Measurements from ENCODE around the gene HOXC9.

The HOXC9 gene

GRCh38 chr12:53976823-53977595 is 23.0 kb upstream of the HOXC9 start:
- DNase-seq = no peak

- DNase-seq = no peak
Measured at GRCh38 chr12:53977596-53978445, 22.1 kb upstream of the HOXC9 start.

DNA sequence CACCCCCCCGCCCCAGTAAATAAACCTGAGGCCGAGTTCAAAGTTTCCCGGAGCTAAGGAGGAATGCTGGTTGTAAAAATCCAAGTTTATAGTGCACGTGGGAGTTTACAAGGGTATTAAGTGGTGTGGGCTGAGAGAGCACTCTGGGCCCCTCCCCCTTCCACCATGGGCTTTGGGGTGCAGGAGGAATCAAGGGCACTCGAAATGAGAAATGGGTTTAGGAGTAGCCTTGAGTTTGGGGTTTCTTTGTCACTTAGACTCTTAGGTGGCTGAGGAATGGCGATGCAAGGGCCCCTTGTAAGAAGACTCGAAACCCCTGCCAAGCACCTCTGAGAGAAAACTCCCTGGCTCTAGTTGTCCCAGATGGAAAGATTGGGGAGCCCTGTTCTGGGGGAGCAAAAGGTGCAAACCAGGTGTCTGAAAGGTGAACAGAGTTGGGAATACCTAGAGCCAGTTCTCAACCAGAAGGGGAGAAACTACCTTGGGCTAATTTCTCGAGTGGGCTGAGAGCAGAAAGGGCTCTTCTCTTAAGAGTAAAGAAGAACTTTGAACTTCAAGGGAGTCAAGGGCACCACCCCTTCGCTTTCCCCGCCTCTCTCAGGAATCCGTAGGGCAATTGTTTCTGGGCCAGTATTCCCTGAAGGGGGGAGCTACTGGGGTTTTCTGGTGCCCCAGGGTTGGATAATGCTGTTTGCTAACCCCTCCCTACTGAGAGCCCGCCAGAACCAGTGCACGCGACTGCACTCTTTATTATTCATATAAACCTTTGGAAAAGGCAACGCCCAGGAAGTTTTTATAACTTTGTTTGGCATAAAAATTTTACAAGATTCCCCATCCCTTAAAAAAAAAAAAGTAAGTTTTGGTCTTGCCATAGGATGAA is 21.2 kb upstream of the HOXC9 start:
- no peak for DNase-seq

- DNase-seq = no peak
Measured at GRCh38 chr12:53980104-53980801, 19.7 kb upstream of the HOXC9 start.

- no peak for DNase-seq
Measured at GRCh38 chr12:53980802-53981496, 19.0 kb upstream of the HOXC9 start.

DNA sequence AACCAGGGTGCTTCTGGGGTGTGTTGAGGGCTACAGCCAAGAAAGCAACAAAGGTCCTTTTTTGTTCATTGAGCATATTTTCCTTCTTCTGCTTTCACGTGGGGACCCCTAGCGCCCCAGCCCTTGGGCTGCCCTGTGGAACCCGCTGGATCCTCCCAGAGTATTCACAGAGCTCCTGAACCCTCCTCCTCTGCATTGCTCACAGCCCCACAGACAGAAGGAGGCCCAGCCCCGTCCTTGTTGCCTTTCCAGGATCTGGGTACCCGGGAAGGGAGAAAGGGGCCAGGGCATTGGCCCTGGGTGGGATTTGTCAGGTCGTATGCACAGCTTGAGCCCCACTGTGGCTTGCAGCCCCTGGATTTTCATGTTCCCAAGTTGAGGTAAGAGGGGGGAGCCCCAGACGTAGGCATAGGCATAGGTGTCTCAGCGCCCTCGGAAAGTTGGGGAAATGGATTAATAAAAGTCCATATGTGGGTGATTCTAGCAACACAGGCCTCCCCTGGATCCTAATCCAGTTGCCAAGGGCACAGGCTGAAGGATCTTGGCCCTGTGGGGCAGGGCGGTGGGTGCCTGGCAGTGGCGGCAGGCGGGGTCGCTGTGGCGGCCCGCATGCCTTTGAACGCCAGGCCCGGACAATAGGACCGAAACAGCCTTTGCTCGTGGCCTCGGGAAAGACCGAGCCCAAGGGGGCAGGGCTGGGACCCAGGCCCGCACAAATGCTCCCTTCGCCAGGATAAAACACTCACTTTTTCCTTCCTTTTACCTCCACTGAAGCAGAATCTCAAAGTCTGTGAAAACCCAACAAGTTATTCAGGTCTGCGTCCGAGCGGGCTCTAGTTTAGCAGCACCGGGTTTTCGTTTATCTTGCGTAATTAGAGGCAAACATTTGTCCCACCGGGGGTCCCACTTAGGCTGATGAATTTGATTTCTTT is 18.1 kb upstream of the HOXC9 start:
- no peak for DNase-seq

GRCh38 chr12:53982648-53983567 is 17.1 kb upstream of the HOXC9 start:
- DNase-seq = no peak

DNA sequence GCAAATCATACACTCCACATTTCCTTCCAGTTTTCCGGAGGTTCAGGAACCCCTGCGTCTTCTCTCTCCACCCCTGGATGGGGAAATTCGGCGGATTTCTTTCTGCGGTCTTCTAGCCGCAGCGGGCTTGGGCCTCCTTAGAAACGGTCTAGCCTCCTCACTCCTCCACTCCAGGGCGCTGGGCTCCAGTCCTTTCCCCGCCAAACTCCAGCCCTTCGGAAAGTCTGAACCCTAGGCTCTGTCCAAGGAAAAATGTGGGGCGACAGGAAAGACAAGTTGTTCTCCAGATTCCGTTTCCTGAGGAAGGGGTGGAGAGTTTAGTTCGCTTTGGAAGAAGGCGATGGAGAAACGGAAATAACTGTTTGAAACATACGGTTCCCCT is 16.4 kb upstream of the HOXC9 start:
- DNase-seq = no peak

- DNase-seq = no peak
Measured at GRCh38 chr12:53983950-53984572, 15.9 kb upstream of the HOXC9 start.

- DNase-seq = peak; percentile 84
Measured at GRCh38 chr12:53984901-53985691, 14.9 kb upstream of the HOXC9 start, which contains the start of gene HOXC10. Gene HOXC10 (plus strand): TSS chr12:53985146. CDS start chr12:53985260, 114 bp downstream.

DNA sequence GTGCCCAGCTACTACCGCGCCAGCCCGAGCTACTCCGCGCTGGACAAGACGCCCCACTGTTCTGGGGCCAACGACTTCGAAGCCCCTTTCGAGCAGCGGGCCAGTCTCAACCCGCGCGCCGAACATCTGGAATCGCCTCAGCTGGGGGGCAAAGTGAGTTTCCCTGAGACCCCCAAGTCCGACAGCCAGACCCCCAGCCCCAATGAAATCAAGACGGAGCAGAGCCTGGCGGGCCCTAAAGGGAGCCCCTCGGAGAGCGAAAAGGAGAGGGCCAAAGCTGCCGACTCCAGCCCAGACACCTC is 14.3 kb upstream of the HOXC9 start:
- DNase-seq = no peak

GRCh38 chr12:53985994-53986685 is 13.8 kb upstream of the HOXC9 start:
- no peak for DNase-seq

- no peak for DNase-seq
Measured at GRCh38 chr12:53986686-53987483, 13.1 kb upstream of the HOXC9 start.

DNA sequence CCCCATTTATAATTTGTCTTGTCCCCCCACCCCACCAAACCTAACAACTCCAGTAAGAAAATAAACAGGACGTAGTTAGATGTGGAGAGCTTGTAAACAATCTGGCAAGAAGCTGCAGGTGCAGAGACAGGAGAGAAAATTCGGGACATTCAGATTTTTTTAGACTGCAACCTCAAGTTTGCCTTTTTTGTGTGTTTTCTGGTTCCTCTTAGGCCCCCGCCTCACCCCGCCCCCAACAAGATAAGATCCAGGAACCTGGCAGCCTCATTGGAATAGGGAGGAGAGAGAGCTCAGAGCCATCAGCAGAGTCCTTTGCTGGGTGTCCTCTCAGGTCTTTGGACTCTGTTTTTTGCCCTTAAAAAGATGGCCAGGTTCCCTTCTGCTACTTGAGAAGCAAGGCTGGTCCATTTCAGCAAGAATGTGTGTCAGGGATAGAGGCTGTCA is 12.2 kb upstream of the HOXC9 start:
- DNase-seq = no peak

- DNase-seq = no peak
Measured at GRCh38 chr12:53988541-53989226, 11.3 kb upstream of the HOXC9 start.
